Activated gamma-delta T cell (primary cell): ENCODE results near the gene ATP6V1E1.
"Not testable (repeated sequence)": the region's sequence is repeated elsewhere in the genome, so short reads cannot be mapped to it uniquely, and the experiment has no call there.

ENCODE experiments used
- DNase-seq: peaks from one replicate; lab custom pipeline; 2025; lab: John Stamatoyannopoulos, UW
- total RNA-seq, 2 donors: gene quantifications; one replicate each; lab custom pipeline; 2026; lab: John Stamatoyannopoulos, UW

ATP6V1E1 gene
- total RNA-seq, result 78.2 to 93.6 reads per million in 2 donors

DNA sequence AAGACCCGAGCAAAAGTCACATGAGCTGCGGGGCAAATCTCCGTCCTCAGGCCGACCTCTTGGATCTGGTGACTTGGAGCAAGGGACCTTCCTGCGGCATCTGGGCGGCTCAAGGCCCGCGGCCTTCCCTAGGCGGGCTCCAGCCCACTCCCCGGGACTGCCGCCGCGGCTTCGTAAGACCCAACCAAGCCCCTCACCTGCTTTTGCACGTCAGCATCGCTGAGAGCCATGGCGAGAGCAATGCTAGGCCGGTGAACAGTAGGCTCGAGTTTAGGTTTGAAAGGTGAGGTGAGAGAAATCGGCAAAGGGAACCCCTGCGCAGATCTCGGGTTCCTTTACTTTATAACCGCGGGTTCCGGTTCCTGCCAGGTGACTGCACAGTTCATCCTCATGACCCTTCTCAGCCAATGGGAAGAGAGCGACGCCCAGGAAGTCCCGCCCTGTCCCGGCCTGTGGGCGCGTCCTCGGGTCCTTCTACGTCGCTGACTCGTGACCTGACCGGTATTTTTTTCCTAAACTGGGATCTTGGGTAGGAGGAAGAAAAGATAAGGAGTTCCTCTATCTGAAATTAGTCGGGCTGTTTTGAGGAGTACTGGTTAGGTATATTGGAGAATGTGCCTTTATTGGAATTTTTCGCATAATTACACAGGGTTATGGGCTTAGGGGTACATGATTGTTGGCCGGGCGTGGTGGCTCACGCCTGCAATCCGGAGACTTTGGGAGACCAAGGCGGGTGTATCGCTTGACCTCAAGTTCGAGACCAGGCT, at the start of gene ATP6V1E1:
ATP6V1E1 (minus strand) TSS at position 344 of the 767 bp plus-strand sequence; CDS start at position 230, 114 bp downstream.
- DNase-seq, result peak; percentile 77

DNA sequence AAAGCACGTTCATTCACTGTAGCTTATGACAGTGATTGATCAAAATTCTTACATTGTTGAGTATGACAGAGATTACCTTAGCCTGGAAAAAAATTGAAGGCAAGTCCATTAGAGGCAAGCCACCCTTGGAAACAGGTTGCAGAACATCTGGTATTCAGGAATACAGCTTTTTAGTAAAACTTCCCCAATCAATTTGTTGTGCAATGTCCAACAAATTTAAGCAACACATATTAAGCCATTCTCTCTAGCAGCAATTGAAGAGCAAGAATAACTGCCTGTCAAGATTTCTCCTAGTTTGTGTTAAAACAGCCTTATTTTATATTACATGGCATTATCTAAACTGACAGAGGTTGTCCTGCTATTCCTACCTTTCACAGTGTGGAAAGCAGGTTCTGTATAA, 47.0 kb upstream of the ATP6V1E1 start:
- no peak for DNase-seq

DNA sequence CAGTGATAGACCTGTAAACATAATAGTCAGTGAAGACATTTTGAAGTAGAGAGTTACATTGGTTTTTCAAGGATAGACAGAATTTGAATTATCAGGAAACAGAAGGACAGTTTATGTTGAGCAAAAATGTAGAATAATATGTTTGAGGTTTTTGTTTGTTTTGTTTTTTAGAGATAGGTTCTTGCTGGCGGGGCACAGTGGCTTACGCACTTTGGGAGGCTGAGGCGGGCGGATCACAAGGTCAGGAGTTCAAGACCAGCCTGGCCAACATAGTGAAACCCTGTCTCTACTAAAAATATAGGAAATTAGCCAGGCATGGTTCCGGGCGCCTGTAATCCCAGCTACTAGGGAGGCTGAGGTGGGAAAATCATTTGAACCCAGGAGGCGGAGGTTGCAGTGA, 45.6 kb upstream of the ATP6V1E1 start:
- DNase-seq, result no peak

DNA sequence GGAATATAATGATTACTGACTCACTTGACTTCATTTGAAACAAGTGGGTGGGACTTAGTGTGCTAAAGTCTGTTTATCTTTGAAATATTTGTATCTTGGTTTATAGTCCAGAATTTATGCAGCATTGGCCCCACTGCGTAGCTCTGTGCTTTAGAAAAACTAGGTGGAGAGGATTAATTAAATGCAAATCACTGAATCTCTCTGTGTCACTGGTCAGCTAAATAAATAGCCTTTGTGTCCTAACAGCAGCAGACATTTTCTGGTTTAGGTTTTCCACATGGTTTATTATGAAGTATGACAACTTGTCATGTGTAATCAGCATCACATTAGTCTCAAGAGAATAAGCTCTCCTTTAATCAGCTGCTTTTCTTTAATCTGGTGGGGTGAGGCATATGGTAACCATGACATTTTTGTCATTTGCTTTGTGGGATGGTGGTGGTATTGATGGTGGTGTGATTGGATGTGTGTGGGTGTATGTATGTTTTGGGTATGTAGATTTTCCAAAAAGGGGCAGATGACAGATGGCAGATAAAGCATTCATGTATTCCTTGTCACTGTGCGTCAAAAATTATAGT, 44.0 kb upstream of the ATP6V1E1 start:
- DNase-seq, result no peak

DNA sequence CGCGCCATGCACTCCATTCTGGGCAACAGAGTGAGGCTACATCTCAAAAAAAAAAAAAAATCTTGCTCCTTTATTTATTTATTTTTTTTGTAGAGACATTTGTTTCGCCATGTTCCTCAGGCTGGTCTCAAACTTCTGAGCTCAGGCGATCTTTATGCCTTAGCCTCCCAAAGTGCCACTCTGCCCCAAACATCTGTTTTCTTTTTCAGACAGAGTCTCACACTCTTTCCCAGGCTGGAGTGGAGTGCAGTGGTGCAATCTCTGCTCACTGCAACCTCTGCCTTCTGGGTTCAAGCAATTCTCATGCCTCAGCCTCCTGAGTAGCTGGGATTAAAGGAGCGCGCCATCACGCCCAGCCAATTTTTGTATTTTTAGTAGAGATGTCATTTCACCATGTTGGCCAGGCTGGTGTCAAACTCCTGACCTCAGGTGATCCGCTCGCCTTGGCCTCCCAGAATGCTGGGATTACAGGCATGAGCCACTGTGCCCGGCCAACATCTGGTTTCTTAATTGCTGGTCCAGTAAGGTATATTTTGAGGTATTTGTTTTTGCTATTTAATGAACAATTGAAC, 43.1 kb upstream of the ATP6V1E1 start:
- not testable (repeated sequence) for DNase-seq

DNA sequence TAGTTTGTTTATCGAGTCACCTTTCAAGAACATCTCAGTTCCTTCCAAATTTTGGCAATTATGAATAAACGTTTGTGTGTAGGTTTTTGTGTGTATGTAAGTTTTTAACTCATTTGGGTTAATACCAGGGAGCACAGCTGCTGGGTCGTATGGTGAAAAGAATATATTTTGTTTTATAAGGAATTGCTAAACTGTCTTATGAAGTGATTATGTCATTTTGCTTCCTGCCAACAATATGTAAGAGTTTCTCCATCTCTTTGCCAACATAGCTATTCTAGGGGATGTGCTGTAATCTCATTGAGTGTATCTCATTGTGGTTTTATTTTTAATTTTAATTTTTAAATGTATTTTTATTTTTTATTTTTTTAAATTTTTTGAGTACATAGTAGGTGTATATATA, 37.3 kb upstream of the ATP6V1E1 start:
- DNase-seq, result no peak

DNA sequence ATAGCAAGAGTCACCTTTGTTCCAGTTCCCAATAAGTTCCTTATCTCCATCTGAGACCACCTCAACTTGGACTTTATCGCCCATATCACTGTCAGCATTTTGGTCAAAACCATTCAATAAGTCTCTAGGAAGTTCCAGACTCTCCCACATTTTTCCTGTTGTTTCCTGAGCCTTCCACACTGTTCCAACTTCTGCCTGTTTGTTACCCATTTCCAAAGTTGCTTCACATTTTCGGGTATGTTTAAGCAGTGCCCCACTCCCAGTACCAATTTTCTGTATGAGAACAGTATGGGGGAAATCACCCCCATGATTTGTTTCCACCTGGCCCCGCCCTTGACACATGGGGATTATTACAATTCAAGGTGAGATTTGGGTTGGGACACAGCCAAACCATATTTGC, 36.7 kb upstream of the ATP6V1E1 start:
- DNase-seq, result no peak

DNA sequence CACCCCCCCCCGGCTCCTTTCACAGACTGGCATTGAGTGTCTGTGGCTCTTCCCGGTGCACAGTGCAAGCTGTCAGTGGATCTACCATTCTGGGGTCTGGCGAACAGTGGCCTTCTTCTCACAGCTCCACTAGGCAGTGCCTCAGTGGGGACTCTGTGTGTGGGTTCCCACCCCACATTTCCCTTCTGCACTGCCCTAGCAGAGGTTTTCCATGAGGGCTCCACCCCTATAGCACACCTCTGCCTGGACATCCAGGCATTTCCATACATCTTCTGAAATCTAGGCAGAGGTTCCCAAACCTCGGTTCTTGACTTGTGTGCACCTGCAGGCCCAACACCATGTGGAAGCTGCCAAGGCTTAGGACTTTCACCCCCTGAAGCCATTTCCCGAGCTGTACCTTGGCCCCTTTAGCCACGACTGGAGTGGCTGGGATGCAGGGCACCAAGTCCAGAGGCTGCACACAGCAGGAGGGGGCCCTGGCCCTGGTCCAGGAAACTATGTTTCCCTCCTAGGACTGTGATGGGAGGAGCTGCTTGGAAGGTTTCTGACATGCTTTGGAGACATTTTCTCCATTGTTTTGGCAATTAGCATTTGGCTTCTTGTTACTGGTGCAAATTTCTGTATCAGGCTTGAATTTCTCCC, 36.0 kb upstream of the ATP6V1E1 start:
- DNase-seq, result no peak

DNA sequence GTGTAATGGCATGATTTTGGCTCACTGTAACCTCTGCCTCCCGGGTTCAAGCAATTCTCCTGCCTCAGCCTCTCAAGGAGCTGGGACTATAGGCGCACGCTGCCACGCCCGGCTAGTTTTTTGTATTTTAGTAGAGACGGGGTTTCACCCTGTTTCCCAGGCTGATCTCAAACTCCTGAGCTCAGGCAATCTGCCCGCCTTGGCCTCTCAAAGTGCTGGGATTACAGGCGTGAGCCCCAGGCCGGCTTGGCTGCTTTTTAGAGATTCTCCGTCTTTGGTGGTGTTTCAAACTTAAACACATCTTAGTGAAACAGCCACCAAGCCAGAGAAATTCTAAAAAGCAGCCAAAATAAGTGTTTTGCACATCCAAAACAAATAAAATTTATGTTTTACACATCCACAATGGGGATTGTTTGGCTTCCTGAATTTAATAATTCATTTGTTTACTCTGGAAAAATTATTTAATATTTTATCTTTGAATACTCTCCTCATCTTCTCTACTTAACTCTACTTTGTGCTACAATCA, 28.4 kb upstream of the ATP6V1E1 start:
- no peak for DNase-seq

DNA sequence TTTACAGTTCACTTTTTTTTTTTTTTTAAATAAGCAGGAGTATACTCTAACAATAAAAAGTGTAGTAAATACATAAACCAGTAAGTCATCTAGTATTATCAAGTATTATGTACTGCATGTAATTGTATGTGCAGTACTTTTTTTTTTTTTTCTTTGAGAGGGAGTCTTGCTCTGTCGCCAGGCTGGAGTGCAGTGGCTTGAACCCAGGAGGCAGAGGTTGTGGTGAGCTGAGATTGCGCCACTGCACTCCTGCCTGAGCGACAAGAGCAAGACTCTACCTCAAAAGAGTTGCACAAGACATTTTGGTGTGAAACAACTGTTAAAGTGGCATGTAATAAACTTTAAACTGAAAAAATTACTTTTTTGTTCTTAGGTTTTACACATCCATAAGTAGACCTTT, 26.7 kb upstream of the ATP6V1E1 start:
- no peak for DNase-seq

DNA sequence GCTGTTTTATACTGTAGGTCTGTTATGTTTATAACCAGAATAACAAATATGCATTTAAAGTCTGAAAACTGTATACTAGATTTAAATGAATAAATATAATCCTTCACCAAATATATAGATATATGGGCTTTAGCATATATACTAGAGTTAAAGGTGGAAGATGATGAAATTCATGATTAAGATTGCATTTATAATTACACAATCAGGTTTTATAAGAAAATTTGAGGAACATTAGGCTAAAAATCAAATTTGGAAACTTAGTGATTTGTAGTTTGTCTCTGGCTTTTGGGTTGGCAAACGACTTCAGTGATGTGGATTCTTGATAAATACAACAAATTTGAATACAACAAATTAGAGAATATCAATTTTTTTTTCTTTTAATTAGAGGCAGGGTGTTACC, 20.0 kb upstream of the ATP6V1E1 start:
- no peak for DNase-seq

DNA sequence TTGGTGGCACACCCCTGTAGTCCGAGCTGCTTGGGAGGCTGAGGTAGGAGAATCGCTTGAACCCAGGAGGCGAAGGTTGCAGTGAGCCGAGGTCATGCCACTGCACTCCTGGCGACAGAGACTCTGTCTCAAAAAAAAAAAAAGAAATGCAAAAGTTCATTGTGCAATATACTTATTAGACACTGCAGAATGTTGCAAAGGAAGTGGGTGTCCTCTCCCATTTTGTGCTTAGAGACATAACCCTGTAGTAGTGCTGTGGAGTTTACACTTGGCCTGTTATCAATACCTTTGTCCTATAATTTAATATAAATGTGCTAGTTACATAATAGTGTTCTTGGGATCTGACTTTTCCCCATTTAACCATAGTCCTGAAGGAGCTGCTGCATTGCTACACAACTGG, 19.4 kb upstream of the ATP6V1E1 start:
- no peak for DNase-seq

DNA sequence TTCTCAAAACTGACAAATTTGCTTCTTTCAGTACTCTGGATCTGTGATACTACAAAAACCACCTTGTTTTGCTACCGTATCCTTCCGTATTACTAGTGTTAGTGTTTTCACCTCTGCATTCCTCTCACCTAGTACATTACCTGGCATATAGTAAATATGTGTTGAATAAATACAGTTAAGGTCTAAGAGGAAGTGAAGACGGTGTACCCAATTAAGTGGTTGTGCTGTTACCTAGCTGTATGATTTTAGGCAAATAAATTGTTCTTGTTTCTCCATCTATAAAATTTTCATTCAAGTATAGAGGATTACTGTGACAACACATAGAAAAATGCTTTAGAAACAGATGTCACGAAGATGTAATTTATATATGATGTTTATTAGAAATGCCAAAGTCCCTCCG, 18.9 kb upstream of the ATP6V1E1 start:
- DNase-seq, result no peak

DNA sequence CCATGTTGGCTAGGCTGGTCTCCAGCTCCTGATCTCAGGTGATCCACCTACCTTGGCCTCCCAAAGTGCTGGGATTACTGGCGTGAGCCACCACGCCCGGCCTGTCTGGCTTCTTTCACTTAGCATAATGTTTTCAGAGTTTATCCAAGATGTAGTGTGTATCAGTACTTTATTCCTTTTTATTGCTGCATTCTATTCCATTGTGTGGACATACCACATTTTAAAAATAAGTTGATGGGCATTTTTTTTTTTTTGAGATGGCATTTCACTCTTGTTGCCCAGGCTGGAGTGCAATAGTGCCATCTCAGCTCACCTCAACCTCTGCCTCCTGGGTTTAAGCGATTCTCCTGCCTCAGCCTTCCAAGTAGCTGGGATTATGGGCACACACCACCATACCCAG, 13.8 kb upstream of the ATP6V1E1 start:
- not testable (repeated sequence) for DNase-seq

DNA sequence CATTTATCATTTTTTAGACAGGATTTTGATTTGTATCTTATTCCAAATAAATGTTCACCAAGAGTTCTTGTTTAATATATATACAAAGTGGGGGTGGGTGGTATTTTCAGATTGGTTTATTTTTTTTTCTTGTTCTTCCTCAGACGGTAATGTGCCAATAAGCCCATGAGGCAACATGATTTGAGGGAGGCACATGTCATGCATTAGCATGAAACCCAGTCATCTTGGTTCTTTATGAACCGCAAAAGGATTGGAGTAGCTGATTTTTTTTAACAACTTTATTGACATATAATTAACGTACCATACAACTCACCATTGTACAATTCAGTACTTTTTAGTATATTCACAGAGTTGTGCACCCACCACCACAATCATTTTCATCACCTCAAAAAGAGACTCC, 12.7 kb upstream of the ATP6V1E1 start:
- no peak for DNase-seq

DNA sequence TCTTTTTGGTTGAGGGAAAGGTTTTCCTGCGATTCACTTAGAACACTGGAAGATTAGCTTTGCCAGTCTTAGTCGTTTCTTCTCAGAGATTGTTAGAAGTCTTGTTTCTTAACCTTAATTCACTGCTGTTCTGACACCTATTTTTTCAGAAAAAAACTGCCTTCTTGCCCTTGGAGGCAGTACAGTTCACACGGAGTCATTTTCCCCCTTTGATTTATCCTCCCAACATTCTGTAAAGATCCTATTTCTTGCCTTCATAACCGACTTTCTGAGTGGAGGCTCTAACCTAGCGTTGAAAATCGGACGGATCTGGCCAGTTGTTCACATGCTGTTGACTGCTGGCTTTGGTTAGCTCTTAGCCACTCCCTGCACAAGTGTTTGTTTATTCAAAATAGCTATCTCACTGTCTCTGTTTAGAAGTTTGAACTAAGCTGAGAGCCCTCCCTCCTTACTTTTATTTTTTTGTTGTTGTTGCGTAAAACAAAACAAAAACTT, 10.7 kb upstream of the ATP6V1E1 start:
- DNase-seq, result no peak

DNA sequence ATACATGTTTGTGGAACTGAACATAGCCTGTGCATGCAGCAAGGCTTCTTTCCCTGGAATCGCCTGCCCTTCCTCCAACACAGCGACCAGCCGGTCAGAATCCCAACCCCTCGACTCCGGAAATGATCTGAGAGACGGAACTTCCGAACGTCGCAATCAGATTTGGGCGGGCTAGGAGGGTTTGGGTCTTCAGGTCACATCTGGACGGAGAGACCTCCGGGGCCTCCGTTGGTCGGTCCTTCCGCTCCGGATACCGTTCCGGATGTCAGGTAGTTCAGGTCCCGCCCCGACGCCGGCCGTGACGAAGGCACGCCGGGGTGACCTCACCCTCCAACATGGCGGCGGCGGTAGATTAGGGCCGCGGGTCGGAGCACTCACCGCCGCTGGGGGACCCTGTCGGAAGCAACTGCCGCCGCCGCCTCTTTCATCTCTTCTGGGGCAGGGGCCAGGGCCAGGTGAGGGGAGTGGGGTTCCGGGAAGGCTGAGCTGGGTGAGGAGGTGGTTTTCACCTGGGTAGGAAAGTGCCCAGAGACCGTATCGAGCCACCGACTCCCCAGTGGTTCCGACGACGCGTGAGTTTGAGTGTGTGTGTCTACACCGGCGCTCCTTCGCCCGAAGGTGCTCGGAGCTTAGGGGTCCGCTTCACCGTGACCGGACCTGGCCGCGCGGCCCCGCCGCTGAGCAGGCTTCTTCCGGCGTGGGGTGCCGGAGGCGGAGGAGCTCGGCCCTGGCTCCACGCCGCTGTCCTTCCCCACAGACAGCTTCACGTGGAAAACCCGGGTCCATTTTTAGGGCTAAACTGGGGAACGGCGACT, 10.1 kb upstream of the ATP6V1E1 start, which contains the start of gene BCL2L13:
BCL2L13 (plus strand) TSS at position 326 of the 815 bp plus-strand sequence. CDS start 16,955 bp downstream, outside the sequence.
- peak; percentile 80 for DNase-seq

DNA sequence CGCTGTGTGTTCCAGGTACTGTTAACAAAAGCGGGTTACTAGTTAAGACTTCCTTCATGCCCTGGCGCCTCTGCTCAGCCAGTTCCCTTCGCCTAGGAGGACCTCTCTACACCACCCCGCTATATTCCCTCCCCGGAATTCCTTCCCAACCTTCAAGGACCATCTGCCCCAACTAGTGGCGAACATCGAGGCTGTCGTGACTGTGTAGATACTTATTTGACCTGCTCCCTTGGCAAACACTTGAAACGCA, 9.6 kb upstream of the ATP6V1E1 start:
- no peak for DNase-seq

DNA sequence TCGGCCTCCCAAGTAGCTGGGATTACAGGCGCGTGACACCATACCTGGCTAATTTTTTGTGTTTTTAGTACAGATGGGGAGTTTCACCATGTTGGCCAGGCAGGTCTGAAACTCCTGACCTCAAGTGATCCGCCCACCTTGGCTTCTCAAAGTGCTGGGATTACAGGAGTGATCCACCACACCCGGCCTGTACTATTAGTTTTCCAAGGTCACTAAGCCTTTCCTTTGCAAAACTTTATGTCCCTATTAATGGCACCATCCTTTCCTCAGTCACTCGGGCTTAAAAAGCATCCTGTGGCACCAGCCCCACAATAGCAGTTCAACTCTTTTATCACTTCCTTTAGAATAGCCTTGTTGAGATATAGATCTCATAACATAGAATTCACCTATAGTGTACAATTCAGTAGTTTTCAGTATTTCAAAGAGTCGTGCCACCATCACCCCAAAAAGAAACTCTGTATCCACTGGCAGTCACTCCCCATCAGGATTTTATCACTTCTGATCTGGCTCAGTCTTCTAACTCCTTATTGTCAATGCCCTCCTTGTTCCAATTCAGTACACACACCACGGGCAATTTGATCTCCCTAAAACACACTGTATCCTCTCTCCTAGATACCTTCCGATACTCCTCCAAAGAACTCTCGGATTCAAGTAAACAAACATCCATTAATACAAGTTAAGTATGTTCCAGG, 9.1 kb upstream of the ATP6V1E1 start:
- DNase-seq, result no peak

DNA sequence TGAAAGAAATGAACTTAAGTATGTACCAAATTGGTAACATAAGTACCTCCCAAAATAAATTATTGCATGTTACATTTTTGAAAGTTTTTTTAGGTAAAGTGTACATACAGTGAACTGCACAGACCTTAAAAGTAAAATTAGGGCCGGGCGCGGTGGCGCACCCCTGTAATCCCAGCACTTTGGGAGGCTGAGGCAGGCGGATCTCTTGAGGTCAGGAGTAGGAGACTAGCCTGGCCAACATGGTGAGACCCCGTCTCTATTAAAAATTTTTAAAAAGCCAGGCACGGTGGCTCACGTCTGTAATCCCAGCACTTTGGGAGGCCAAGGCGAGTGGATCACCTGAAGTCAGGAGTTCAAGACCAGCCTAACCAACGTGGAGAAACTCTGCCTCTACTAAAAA, 8.3 kb upstream of the ATP6V1E1 start:
- DNase-seq, result not testable (repeated sequence)

DNA sequence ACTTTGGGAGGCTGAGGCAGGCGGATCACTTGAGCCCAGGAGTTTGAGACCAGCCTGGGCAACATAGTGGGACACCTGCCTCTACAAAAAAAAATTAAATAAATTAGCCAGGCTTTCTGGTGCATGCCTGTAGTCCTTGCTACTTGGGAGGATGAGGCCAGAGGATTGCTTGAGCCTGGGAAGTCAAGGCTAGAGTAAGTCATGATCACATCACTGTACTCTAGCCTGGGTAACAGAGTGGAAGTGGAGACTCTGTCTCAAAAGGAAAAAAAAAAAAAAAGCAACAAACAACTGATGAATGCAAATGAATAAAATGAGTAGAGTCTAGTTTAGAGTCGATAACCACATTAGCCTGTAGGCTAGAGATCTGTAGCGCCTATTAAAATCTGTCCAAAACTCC, 6.1 kb upstream of the ATP6V1E1 start:
- DNase-seq, result no peak
